CD4-positive, alpha-beta memory T cell (primary cell): Measurements from ENCODE around the gene BCAR1. TPM values are rescaled to one million over a fixed set of nuclear protein-coding genes. Genes with fewer than 3 reads are reported as not detected.
"Not testable (repeated sequence)": the region's sequence is repeated elsewhere in the genome, so short reads cannot be mapped to it uniquely, and the experiment has no call there.

Experiments used
- CTCF ChIA-PET: fragments of 350-600 bp; sonication (Branson Sonifier 250); formaldehyde crosslinking; loops from one replicate; lab custom pipeline; 2021; ENCODE audit warnings: inconsistent platforms; ENCODE audit not compliant: partially characterized antibody; lab: Charles Lee
- POLR2A ChIA-PET: fragments of 350-600 bp; sonication (Branson Sonifier 250); formaldehyde crosslinking; loops from one replicate; lab custom pipeline; 2021; ENCODE audit not compliant: partially characterized antibody; lab: Charles Lee
- DNase-seq, 5 donors: peaks; one replicate each; pipeline versions ENCODE4 v3.0.0 to v3.0.0-alpha.2; 2020 to 2022; ENCODE audit warnings: mixed read lengths in 1 of 5
- H3K27ac ChIP-seq: one replicate; pipeline ENCODE4 v1.7.0; 2013; ENCODE audit warnings: low read depth, low read length
- H3K27me3 ChIP-seq: 2 replicates; pipeline ENCODE4 v1.7.0; 2013; ENCODE audit warnings: mild to moderate bottlenecking, low read length, moderate library complexity; ENCODE audit not compliant: insufficient read depth
- H3K36me3 ChIP-seq: 2 replicates; pipeline ENCODE4 v1.7.0; 2013; ENCODE audit warnings: mild to moderate bottlenecking, low read length, moderate library complexity; ENCODE audit not compliant: insufficient read depth
- H3K4me1 ChIP-seq: 2 replicates; pipeline ENCODE4 v1.7.0; 2013; ENCODE audit warnings: mild to moderate bottlenecking, low read length, moderate library complexity; ENCODE audit not compliant: insufficient read depth
- H3K4me3 ChIP-seq, 2 donors: one replicate each; pipeline ENCODE4 v1.7.0; 2013; ENCODE audit warnings: low read length in 2 of 2, mild to moderate bottlenecking in 1 of 2
- H3K9me3 ChIP-seq, 2 donors: one replicate each; pipeline ENCODE4 v1.7.0; 2013; ENCODE audit warnings: low read length in 2 of 2, control low read depth in 1 of 2; ENCODE audit not compliant: control insufficient read depth in 1 of 2
- H3K27ac Mint-ChIP-seq, 7 donors: one replicate each; pipeline ENCODE4 v1.8.0; 2020 to 2021; ENCODE audit warnings: mixed read lengths in 7 of 7, mild to moderate bottlenecking in 6 of 7, inconsistent platforms in 3 of 7, moderate library complexity in 3 of 7
- H3K27me3 Mint-ChIP-seq, 2 donors: one replicate each; pipeline ENCODE4 v1.8.0; 2020 to 2021; ENCODE audit warnings: mixed read lengths in 2 of 2
- H3K36me3 Mint-ChIP-seq, 2 donors: one replicate each; pipeline ENCODE4 v1.8.0; 2020 to 2021; ENCODE audit warnings: mixed read lengths in 2 of 2, inconsistent platforms in 1 of 2, mild to moderate bottlenecking in 1 of 2
- H3K4me1 Mint-ChIP-seq, 4 donors: one replicate each; pipeline ENCODE4 v1.8.0; 2020 to 2021; ENCODE audit warnings: mixed read lengths in 4 of 4, mild to moderate bottlenecking in 1 of 4
- H3K4me3 Mint-ChIP-seq, 8 donors: one replicate each; pipeline ENCODE4 v1.8.0; 2020 to 2021; ENCODE audit warnings: mixed read lengths in 8 of 8, mild to moderate bottlenecking in 7 of 8, moderate library complexity in 6 of 8, inconsistent platforms in 3 of 8
- H3K9me3 Mint-ChIP-seq, 8 donors: one replicate each; pipeline ENCODE4 v1.8.0; 2020 to 2021; ENCODE audit warnings: mixed read lengths in 8 of 8, mild to moderate bottlenecking in 5 of 8, inconsistent platforms in 3 of 8, moderate library complexity in 1 of 8
- intact Hi-C: fragments of 100-400 bp; cut with micrococcal nuclease; formaldehyde crosslinking; loops from one replicate; pipeline ENCODE4 v1.15.1; 2023
- polyA plus RNA-seq, 2 donors: library from polyadenylated mRNA; unstranded; fragments of 300-500 nt; fragmentation: Illumina TruSeq; gene quantifications; one replicate each; pipeline ENCODE4 v1.2.3, GENCODE V29; 2021
- total RNA-seq, 2 experiments: library from RNA; stranded (reverse); gene quantifications; one replicate each; pipeline ENCODE4 v1.2.3, GENCODE V29; 2021

Gene BCAR1
- total and polyA plus RNA-seq, 4 experiments from 2014 or later, result 0.30 to 0.36 TPM; not detected in 2

DNA sequence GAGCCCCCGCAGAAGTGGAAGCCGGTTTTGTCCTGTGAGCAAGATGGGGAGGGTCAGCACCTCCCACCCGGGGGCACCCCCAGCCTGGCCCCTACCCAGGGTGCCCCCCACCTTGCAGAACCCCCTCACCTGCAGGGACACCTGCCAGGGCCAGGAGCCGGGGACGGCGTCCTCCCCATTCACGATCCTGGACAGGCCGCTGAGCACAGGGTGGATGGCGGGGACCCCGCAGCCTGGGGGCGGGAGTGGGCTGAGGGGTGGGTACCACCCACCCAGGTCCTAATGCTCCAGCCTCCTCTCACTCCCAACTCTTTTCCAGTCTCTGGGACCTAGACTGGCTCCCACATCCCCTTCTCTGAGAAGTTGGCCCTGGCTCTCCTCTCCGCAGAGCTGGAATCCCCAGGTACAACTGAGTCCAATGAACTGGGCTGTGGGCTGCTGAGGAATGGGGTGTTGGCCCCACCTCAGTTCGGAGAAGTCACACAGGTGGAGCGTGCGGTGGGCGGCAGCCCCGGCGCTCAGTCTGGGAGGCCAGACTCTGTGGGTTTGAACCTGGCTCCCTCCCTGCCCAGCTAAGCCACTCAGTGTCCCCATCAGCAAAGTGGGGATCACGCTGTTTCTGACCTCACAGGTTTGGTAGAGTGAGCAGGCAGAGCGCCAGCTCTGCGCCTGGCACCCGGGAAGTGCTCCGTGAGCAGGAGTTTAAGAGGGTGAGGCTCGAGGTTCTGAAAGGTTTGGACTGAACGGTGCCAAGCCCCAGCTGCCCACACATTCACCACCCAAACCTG is 45.3 kb downstream of the BCAR1 start:
- H3K27ac ChIP-seq, H3K4me3 Mint-ChIP-seq, intact Hi-C loops, H3K36me3 Mint-ChIP-seq, H3K9me3 ChIP-seq, H3K27me3 ChIP-seq, H3K27ac Mint-ChIP-seq, DNase-seq, H3K27me3 Mint-ChIP-seq, POLR2A ChIA-PET, H3K4me1 Mint-ChIP-seq, H3K36me3 ChIP-seq, H3K4me3 ChIP-seq, H3K9me3 Mint-ChIP-seq: not testable (repeated sequence)
- CTCF ChIA-PET, result interaction anchor here (1.1 kb wide), 1 partner anchor 28 kb away, joined by 6 read pairs; no protein-coding TSS in a partner anchor
- peaks cover 11% of the 10 kb centered on the region for H3K4me1 ChIP-seq

DNA sequence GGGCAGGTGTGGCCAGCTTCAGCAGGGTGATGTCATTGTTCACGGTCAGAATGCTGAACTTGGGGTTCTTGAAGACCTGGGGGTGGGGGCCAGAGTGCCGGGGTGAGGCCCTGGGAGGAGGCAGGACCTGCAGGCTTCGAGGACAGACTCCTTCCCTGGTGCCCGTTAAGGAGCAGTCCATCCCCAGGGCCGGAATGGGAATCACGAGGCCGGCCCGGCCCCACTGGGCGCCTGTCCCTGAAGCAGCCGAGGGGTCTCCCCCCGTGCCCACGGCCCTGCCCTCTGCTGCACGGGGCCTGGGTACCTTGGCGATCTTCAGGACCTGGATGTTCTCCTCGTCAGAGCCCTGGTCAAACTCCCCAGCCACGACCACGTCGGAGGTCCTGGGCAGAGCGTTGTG is 46.0 kb downstream of the BCAR1 start:
- H3K36me3 ChIP-seq, intact Hi-C loops, H3K27ac ChIP-seq, H3K36me3 Mint-ChIP-seq, H3K9me3 ChIP-seq, H3K27ac Mint-ChIP-seq, H3K4me3 Mint-ChIP-seq, CTCF ChIA-PET, H3K4me3 ChIP-seq, H3K27me3 Mint-ChIP-seq, H3K27me3 ChIP-seq, H3K9me3 Mint-ChIP-seq, DNase-seq, POLR2A ChIA-PET: not testable (repeated sequence)
- peaks cover 8 to 16% (median 13%) of the 10 kb centered on the region in 4 donors for H3K4me1 Mint-ChIP-seq
- H3K4me1 ChIP-seq, result peaks cover 14% of the 10 kb centered on the region

DNA sequence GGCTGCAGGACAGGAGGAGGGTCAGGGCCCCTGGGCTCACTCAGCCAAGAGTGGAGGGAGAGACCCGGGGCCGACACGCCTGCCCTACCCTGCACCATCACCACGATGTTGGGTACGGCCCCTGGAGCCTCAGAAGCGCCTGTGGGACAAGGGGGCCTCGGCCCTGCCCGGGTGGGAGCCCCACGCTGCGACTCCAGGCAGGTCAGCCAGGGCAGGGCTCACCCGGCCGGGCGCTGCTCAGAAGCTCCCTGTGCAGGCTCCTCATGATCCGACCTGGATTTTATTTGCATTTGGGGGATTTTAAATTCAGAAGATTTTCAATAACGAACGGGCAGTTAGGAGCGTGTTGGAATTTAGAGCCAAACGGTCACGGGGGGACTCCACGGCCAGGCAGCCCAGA is 46.5 kb downstream of the BCAR1 start:
- H3K4me3 ChIP-seq, H3K27me3 Mint-ChIP-seq, DNase-seq, H3K27ac Mint-ChIP-seq, intact Hi-C loops, H3K36me3 ChIP-seq, H3K4me3 Mint-ChIP-seq, CTCF ChIA-PET, H3K27me3 ChIP-seq, H3K9me3 ChIP-seq, H3K9me3 Mint-ChIP-seq, H3K27ac ChIP-seq, H3K36me3 Mint-ChIP-seq, POLR2A ChIA-PET: not testable (repeated sequence)
- peaks cover 8 to 16% (median 13%) of the 10 kb centered on the region in 4 donors for H3K4me1 Mint-ChIP-seq
- peaks cover 14% of the 10 kb centered on the region for H3K4me1 ChIP-seq

DNA sequence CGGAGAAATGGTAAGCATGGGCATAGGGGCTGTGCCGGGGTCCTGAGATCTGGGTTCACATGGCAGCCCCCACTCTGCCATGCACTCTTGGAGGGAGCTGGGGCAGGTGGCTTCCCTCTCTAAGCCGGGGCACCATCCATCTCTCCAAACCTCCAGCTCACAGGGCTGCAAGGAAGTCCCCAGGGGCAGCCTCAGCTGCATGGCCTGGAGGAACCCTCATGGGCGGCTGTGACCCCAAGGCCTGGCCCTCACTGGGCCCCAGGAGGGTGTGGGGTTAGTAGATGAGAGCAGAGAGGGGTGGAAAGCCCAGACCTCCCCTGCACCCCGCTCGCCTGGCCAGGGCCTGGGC is 47.0 kb downstream of the BCAR1 start:
- no peak overlapping the region for H3K27ac ChIP-seq
- CTCF ChIA-PET, result no interaction called here
- intact Hi-C loops, result no loop called here
- peaks cover 0 to under 1% of the 10 kb centered on the region in 2 donors for H3K27me3 Mint-ChIP-seq
- H3K4me3 ChIP-seq, result no peak overlapping the region
- H3K4me1 ChIP-seq, result peaks cover 14% of the 10 kb centered on the region
- no peak for DNase-seq
- H3K9me3 Mint-ChIP-seq, result no peaks in the 10 kb centered on the region
- no peak overlapping the region for H3K27ac Mint-ChIP-seq
- no peaks in the 10 kb centered on the region for H3K9me3 ChIP-seq
- peaks cover 10 to 19% (median 13%) of the 10 kb centered on the region in 4 donors for H3K4me1 Mint-ChIP-seq
- POLR2A ChIA-PET, result no interaction called here
- H3K27me3 ChIP-seq, result no peaks in the 10 kb centered on the region
- no peaks in the 10 kb centered on the region for H3K36me3 ChIP-seq
- H3K36me3 Mint-ChIP-seq, result no peaks in the 10 kb centered on the region
- H3K4me3 Mint-ChIP-seq, result no peak overlapping the region

DNA sequence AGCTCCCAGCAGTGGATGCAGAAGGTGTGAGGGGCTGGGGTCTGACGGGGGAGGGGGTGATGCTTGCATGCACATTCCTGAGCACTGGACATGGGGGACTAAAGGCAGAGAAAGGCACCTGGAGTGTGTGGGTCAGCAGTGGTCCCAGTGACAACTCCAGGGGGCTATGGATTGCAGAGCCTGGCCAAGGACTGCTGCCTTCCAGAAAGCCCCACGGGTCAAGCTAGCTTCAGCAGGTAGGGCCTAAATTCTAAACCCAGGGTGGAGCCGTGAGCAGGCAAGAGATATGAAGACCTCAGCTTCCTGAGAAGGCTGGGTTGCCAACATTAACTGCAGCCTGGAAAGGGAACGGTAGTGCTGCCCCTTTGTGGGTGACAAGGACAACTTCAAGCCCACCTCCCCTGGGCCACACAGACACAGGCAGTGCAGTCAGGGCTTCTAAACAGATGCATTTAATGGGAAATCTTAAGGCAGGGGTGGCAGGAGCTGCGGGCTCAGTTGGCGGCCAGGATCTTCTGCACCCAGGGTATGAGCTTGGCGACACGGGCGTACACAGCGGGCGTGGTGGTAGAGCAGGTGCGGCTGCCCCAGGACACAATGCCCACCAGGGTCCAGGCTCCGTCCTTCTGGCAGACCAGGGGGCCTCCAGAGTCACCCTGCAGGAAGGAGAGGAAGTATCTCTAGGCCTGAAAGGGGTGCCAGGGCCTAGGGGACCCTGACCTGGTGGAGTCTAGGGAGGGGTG is 47.6 kb downstream of the BCAR1 start:
- H3K27me3 Mint-ChIP-seq, result peaks cover 2% of the 10 kb centered on the region in 2 donors
- POLR2A ChIA-PET, result no interaction called here
- H3K27me3 ChIP-seq, result no peaks in the 10 kb centered on the region
- CTCF ChIA-PET, result interaction anchor here (1.1 kb wide), 1 partner anchor 29 kb away, joined by 5 read pairs; no protein-coding TSS in a partner anchor
- DNase-seq, result no peak
- H3K27ac ChIP-seq, result no peak overlapping the region
- H3K4me1 Mint-ChIP-seq, result peaks cover 12 to 22% (median 14%) of the 10 kb centered on the region in 4 donors
- no peaks in the 10 kb centered on the region for H3K36me3 ChIP-seq
- H3K4me3 ChIP-seq, result no peak overlapping the region
- peaks cover 14% of the 10 kb centered on the region for H3K4me1 ChIP-seq
- H3K9me3 Mint-ChIP-seq, result no peaks in the 10 kb centered on the region
- peak overlapping the region in 1 of 7 donors; percentile 49 for H3K27ac Mint-ChIP-seq
- intact Hi-C loops, result no loop called here
- no peaks in the 10 kb centered on the region for H3K9me3 ChIP-seq
- no peak overlapping the region for H3K4me3 Mint-ChIP-seq
- H3K36me3 Mint-ChIP-seq, result no peaks in the 10 kb centered on the region

DNA sequence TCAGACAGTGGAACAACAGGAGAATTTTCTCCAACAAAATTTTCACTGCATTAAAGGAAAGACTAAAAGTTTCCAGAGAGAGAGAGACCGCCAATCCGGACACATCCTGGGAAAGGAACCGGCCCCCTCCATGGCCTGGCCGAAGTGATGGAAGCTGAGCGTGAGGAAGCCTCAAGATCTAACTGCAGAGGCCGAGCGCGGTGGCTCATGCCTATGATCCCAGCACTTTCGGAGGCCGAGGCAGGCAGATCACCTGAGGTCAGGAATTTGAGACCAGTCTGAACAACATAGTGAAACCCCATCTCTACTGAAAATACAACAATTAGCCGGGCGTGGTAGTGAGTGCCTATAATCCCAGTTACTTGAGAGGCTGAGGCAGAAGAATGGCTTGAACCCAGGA is 48.3 kb downstream of the BCAR1 start:
- no peak for DNase-seq
- Mint-ChIP-seq H3K9me3 (no peaks in the 10 kb centered on the region), H3K4me1 (peaks cover 12 to 22% (median 14%) of the 10 kb centered on the region in 4 donors), H3K36me3 (no peaks in the 10 kb centered on the region), H3K4me3 (no peak overlapping the region), H3K27me3 (peaks cover 3 to 6% of the 10 kb centered on the region in 2 donors), H3K27ac (peak overlapping the region in 1 of 7 donors; percentile 57)
- peaks cover 14% of the 10 kb centered on the region for H3K4me1 ChIP-seq
- POLR2A ChIA-PET, result no interaction called here
- CTCF ChIA-PET, result interaction anchor here (1.1 to 7.9 kb wide), 3 partner anchors 30 to 199 kb away, joined by 5 to 156 read pairs (median 60); no protein-coding TSS in a partner anchor
- H3K9me3 ChIP-seq, result no peaks in the 10 kb centered on the region
- H3K36me3 ChIP-seq, result no peaks in the 10 kb centered on the region
- no peaks in the 10 kb centered on the region for H3K27me3 ChIP-seq
- no peak overlapping the region for H3K27ac ChIP-seq
- intact Hi-C loops, result no loop called here
- H3K4me3 ChIP-seq, result no peak overlapping the region

DNA sequence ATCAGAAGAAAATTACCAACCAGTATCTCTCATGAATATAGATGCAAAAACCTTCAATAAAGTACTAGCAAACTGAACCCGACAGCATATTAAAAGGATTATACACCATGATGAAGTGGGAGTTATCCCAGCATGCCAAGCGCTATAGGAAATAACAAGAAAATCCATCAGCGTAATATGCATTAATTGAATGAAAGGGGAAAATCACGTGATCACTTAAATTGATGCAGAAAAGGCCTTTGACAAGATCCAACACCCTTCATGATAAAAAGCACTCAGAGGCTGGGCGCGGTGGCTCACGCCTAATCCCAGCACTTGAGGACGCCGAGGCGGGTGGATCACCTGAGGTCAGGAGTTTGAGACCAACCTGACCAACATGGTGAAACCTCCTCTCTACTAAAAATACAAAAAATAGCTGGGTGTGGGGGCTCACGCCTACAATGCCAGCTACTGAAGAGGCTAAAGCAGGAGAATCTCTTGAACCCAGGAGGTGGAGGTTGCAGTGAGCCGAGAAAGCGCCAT is 49.3 kb downstream of the BCAR1 start:
- Histone ChIP-seq H3K9me3 (no peaks in the 10 kb centered on the region), H3K27me3 (no peaks in the 10 kb centered on the region), H3K27ac (no peak overlapping the region), H3K36me3 (no peaks in the 10 kb centered on the region), H3K4me3 (no peak overlapping the region), H3K4me1 (peaks cover 14% of the 10 kb centered on the region)
- H3K27me3 Mint-ChIP-seq, result peaks cover 7 to 12% of the 10 kb centered on the region in 2 donors
- ChIA-PET POLR2A (no interaction called here), CTCF (interaction anchor here (4.8 to 7.9 kb wide), 5 partner anchors 15 to 263 kb away, joined by 36 to 156 read pairs (median 60); partner anchors contain the start of genes CTRB1 and TMEM170A)
- no peak overlapping the region for H3K4me3 Mint-ChIP-seq
- H3K27ac Mint-ChIP-seq, result peak overlapping the region in 4 of 7 donors; percentile 15 to 58 (median 28)
- intact Hi-C loops, result no loop called here
- H3K4me1 Mint-ChIP-seq, result peaks cover 12 to 22% (median 14%) of the 10 kb centered on the region in 4 donors
- no peaks in the 10 kb centered on the region for H3K9me3 Mint-ChIP-seq
- DNase-seq, result no peak
- H3K36me3 Mint-ChIP-seq, result no peaks in the 10 kb centered on the region
